GM12892 (cell line): ENCODE results near the gene RAD23A.

Experiments used
- POLR2A ChIP-seq: IDR thresholded peaks from 2 replicates; pipeline ENCODE4 v1.6.1; 2011; ENCODE audit warnings: low read depth, low read length, control low read depth
- POLR2AphosphoS5 ChIP-seq: IDR thresholded peaks from 2 replicates; pipeline ENCODE4 v1.6.1; 2011; ENCODE audit warnings: low read depth, low read length, control low read depth
- TAF1 ChIP-seq: IDR thresholded peaks from 2 replicates; pipeline ENCODE4 v1.6.1; 2011; ENCODE audit warnings: low read depth, mild to moderate bottlenecking, control low read depth, low read length, borderline replicate concordance

- TF ChIP-seq POLR2AphosphoS5, result no peak
- no peak; the same call in 1 of the 2 replicates for TF ChIP-seq POLR2A
- no peak for TF ChIP-seq TAF1
Measured at GRCh38 chr19:12954612-12954962, 8.9 kb downstream of the RAD23A start.
